HL-60/S4 treated with retinoic acid at 250 ng/mL for 4 days and 3 days (cell line): ENCODE results near the gene CLSTN2.

Source experiments
- in situ Hi-C: fragments of 300-500 bp; cut with MboI; formaldehyde crosslinking; loops from 2 replicates; pipeline ENCODE4 v1.7.0; 2022; ENCODE audit warnings: low sequenced_read_pairs

The CLSTN2 gene

DNA sequence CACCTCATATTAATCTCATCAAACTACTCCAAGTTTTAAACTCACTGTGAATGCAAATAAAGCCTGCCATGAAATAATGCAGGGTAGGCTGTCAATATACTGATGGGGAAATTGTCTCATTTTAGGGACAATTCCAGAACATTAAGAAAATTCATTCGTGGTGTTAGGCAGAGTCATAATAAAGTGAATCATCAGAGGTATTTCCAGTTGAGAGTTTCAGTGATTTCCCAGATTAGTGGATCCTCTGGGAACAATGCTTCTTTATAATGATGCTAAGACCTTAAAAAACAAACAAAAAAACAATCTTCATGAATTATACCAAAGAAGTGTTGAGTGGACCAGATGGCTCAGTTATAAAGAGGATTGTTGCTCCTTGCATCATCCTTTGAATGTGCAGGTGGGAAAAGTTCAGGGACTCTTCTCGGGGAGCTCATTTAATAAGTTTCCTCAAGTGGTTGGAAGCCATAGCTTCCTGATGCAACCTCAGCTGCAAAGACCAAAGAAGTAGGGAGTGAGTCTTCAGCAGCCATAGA is 381.9 kb downstream of the CLSTN2 start:
- in situ Hi-C loops: no loop called here

DNA sequence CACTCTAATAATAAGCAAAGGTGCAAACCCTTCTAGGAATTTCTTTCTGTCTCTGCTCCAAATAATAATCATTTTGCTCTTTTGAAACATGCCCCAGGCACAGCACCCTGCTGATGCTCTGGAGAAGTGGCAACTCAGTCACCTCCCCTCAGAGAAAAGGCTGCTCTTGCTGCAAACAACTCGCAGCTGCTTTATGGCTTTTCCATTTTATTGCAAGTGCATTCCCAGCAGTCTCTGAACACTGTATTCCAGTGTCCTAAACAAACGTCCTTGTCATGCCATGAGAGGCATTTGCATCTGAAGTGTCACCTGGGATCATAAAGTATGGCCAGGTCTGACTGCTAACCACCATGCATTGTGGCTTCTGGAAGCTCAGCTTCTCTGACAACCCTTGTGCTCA is 384.8 kb downstream of the CLSTN2 start:
- in situ Hi-C loops: no loop called here

GRCh38 chr3:140323561-140323960 is 388.6 kb downstream of the CLSTN2 start:
- in situ Hi-C loops: no loop called here

DNA sequence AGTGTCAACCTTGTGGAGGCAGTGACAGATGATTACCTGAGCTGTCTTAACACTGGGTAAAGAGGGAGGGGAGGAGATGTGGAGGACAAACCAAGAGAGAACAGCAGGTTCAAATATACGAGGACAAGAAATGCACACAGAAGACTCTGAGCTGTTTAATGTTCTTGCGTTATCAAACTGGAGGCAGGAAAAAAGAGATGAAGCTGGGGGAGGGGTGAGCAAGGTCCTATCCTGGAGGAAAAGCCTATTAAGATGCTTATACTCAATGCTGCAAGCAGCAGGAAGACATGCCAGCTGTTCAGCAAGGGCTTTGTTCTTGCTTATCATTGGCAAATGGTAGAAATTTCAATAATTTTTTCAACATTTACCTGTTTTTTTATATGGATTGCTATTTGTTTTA is 397.1 kb downstream of the CLSTN2 start:
- in situ Hi-C loops: no loop called here

DNA sequence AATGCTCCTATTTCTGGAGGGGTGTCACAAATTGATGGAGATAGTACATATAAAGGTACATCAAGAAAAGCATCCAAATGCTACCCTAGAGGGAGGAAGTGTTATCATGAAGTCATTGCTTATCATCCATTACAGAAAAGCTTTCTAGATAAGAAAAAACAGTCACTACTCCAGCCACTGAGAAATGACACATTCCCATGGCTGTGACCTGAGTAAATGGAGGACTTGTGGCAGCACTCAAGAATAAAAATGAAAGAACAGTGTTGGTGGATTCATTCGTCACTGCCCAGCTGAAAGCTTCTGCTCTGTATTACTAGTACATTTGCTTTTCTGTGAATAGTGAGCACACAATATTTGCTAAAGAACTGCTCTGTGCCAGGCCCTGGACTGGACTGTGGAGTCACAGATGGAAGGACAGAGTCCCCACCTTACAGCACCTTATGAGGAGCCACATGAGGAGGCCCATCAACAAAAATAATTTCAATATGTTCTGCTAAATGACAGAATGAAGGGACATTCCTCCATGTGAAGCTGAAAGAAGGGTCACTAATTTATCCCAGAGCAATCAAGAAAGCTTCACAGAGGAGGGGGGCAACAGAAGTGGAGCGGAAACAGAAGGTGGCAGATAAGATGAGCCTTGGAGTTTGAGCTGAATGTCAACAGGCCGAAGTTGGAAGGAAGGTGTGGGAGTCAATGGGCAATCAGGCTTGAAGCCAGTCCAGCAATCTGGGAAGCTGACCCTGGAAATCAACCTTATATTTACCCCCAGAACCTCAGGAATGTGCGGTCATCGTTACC is 399.3 kb downstream of the CLSTN2 start:
- in situ Hi-C loops: no loop called here

DNA sequence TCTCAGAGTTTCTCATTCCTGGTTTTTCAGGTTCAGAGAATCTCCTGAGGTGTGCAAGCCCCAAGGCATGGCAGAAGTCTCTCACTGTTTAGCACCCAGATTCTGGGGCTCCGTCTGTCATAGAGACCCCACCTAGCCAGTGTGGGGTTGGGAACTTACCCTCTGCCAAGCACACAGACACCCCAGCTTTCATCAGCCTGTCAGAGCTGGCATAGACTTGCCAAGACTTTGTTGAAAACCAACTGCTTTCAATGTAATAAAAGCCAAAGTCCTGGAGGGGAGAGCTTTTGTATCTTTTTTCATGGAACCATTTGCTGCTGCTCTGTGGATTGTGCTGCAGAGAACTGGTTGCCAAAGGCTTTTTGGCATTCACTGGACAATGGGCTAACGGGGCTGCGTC is 401.5 kb downstream of the CLSTN2 start:
- in situ Hi-C loops: no loop called here

DNA sequence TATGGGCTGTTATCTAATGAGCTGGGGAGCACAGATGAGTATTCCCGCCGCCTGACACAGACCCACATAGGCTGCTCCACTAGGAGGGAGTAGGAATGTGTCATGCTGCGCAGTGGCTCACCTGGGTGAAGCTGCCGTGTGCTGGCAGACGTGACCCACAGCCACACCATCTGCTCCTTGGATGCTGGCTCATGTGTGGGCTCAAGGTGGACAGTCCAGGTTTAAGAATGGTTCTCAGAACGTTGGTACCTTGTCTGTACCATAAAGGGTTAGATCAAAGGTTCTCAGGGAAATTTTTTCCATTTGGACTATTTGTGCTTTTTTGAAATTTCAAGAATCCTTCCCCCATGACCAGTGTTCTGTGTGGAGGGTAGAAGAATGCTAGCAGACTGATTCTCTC is 403.9 kb downstream of the CLSTN2 start:
- in situ Hi-C loops: no loop called here

- in situ Hi-C loops: no loop called here
These were observed 406.2 kb downstream of the CLSTN2 start for GRCh38 chr3:140341203-140341602.

DNA sequence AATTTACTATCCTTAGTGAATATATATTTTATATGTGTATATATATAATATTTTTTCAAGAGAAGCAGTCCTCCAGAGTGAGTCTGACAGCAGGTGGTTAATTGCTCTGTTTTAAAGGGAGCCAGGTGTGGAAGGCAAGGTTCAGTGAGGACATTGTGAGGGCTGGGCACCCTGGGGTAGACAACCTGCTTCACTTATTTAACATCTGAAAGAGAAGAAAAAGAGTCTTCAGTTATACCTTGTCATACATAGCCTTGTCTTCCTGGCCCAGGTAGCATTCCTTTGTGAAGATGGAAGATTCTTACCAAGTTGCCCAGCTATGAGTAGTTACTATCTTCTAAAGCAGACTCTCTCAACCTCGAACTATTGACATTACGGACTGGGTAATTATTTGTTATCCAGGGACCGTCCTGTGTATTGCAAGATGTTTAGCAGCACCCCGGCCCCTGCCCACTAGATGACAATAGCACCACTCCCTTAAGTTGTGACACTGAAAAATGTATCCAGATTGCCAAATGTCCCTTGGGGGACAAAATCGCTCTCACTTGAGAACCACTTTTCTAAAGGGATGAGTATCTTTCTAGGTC is 406.9 kb downstream of the CLSTN2 start:
- in situ Hi-C loops: no loop called here

DNA sequence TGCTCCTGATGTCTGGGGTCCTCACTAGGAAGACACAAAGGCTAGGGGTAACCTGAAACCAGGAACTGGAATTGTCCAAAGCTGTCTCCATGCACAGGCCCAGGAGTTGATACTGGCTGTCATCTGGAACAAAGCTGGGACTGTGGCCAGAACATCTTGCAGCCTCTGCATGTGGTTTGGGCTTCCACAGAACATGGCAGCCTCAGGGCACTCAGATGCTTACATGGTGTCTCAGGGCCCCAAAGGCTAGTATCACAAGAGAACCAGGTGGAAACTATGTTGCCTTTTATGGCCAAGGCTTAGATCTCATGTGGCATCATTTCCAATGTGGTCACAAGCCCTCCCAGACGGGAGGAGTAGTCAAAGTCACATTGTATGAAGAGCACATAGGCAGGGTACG is 407.7 kb downstream of the CLSTN2 start:
- in situ Hi-C loops: no loop called here

GRCh38 chr3:140343211-140344081 is 408.5 kb downstream of the CLSTN2 start:
- in situ Hi-C loops: no loop called here

- in situ Hi-C loops: no loop called here
These were observed 409.1 kb downstream of the CLSTN2 start for GRCh38 chr3:140344082-140344454.

DNA sequence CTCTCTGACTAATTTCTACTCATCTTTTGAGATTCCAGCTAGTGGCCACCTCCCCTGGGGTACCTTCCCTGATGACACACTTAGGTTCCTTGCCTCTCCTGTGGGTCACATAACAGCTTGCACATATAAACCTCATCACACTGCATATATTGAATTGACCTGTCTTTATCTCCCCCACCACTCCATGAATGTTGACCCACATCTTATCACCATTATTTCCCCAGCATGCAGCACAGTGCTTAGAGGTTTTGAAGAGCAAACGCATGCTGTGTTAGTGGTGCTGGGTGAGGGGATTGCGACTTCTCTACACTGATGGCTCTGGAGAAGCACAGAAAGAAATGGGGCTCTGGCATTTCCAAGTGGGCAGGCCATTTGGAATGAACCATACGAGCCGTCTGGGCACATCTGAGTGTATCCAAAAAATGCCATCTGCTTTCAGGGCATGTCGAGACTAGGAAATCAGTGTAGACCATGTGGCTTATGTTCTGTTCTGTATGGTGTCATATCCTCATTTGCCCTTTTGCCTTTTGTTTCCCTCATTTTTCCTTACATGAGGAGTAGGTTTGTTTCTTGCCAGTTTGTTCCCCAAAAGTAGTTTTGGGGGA is 409.7 kb downstream of the CLSTN2 start:
- in situ Hi-C loops: no loop called here

DNA sequence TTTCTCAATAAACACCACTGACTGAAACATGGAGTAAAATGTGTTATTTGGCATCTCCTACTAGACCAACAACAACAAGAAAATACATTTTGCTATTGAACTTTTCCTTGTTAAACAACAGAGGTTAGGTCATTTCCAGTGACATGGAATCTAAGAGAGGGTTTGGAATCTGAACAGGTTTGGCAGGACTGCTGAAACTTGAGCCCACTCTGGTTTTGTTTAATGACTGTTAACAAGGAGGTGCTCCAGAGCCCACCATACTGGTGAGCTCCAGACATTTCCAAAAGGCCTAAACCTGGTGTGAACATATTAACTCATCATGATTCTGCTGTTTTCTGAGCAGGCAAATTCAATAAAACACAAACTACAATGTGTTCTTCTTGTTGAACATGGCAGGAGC is 412.2 kb downstream of the CLSTN2 start:
- in situ Hi-C loops: no loop called here

DNA sequence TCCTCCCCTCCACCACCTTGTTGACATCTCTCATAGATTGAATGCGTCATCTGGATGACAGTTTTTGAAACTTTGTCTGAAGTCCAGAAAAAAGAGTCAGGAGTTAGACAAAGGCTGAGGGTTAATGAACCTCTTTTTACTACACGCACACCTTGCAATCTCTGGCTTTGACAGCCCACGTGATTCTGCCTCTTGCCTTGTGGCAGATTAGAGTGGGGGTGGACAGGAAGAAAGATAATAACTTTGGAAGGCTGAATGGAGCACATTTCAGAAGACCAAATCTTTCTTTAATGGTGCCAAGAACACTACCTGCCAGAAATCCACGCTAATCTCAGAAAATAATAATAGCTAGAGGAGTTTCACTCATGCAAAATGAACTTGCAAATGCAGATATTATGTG is 415.0 kb downstream of the CLSTN2 start:
- in situ Hi-C loops: no loop called here

GRCh38 chr3:140351466-140351865 is 416.5 kb downstream of the CLSTN2 start:
- in situ Hi-C loops: no loop called here

GRCh38 chr3:140355481-140355880 is 420.5 kb downstream of the CLSTN2 start:
- in situ Hi-C loops: no loop called here

DNA sequence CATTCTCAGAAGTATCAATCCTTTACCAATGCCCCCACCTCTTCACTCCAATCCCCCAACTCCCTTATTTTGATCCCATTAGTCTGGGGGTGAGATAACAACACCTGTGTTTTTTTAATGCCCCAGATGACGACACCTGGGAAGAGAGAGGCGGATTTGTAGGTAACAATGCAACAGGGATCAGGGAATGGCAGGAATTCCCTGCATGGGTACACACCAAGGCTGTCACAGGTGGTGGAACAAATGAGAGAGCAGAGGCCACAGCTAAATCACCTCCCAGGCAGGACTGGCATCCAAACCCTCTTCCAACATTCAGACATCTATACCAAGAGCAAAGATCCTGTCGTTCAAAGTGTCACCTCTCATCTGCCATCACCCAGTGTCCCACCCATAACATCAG is 423.7 kb downstream of the CLSTN2 start:
- in situ Hi-C loops: no loop called here

GRCh38 chr3:140359233-140359995 is 424.4 kb downstream of the CLSTN2 start:
- in situ Hi-C loops: no loop called here

DNA sequence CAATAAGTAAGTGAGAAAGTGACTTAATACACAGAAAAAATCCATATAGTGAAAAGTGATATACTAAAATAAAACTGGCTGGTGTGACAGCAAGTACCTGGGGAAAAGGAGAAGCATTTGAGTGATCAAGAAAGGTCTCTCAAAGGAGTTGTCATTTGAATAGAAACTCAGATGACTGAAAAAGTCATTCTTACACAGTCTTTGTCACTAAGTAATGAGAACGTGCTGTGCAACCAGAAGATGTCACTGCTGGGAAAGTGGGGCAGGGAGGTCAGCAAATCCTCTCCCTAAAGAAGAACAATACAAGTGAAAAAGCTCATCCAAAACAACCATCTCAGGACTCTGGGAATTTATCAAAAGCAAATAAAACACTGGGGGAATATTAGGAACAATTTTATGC is 425.3 kb downstream of the CLSTN2 start:
- in situ Hi-C loops: no loop called here
